SK-N-MC (cell line): ENCODE results near the gene PLXNC1.

Experiments
- DNase-seq: peaks from one replicate; pipeline ENCODE4 v3.0.0-alpha.2; 2011; ENCODE audit warnings: low read depth, low spot score
- H3K27ac ChIP-seq: fragments of 200-600 bp; sonication (generic); 2 replicates; pipeline ENCODE4 v1.5.1; 2016; ENCODE audit warnings: mixed run types
- H3K36me3 ChIP-seq: fragments of 200-600 bp; sonication (generic); 2 replicates; pipeline ENCODE4 v1.6.1; 2017; ENCODE audit warnings: antibody characterized with exemption, low read length, mixed read lengths; ENCODE audit not compliant: insufficient read depth
- H3K4me3 ChIP-seq: fragments of 200-600 bp; sonication (generic); 2 replicates; pipeline ENCODE4 v1.5.1; 2016
- H3K9ac ChIP-seq: fragments of 200-600 bp; sonication (generic); 2 replicates; pipeline ENCODE4 v1.8.0; 2017; ENCODE audit warnings: mixed run types, mixed read lengths; ENCODE audit not compliant: insufficient read length
- H3K9me3 ChIP-seq: fragments of 200-600 bp; sonication (generic); 2 replicates; pipeline ENCODE4 v1.6.1; 2017; ENCODE audit warnings: low read depth, mild to moderate bottlenecking, antibody characterized with exemption, low read length, moderate library complexity, mixed read lengths
- EZH2 ChIP-seq: fragments of 200-600 bp; sonication (generic); IDR thresholded peaks from one replicate; pipeline ENCODE4 v1.6.1; 2017; ENCODE audit warnings: antibody characterized with exemption
- FOXP2 ChIP-seq: optimal IDR thresholded peaks from 2 replicates; pipeline ENCODE3; 2011; ENCODE audit warnings: mild to moderate bottlenecking, moderate library complexity; ENCODE audit not compliant: insufficient read depth; ENCODE audit errors: extremely low read length, control extremely low read depth
- POLR2AphosphoS5 ChIP-seq: IDR thresholded peaks from 2 replicates; pipeline ENCODE4 v1.6.1; 2012; ENCODE audit warnings: mild to moderate bottlenecking, low read depth, low read length, borderline replicate concordance

The PLXNC1 gene

GRCh38 chr12:94225947-94226630 is 77.7 kb downstream of the PLXNC1 start:
- Histone ChIP-seq H3K4me3 (no peak overlapping the region), H3K9me3 (no peaks in the 10 kb centered on the region), H3K9ac (no peak overlapping the region), H3K36me3 (no peaks in the 10 kb centered on the region), H3K27ac (no peak overlapping the region)
- TF ChIP-seq POLR2AphosphoS5 (no peak), EZH2 (no peak), FOXP2 (no peak)
- no peak for DNase-seq

DNA sequence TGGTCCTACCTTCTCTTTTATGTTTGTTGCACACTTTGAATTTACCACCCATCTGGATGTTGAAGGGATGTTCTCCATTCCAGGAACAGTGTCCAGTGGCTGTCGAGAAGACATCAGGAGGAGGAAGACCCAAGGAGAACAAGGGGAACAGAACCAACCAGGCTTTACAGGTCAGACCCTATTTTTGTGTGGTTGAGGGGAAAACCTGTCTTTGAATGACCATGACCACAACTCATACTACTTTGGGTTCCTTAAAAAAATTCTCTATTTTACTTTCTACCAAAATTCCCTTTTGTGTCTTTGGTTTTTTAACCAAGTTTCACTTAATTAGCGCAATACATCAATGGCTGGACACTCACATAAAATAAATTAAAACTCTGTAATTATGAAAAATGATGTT is 78.7 kb downstream of the PLXNC1 start:
- Histone ChIP-seq H3K4me3 (no peak overlapping the region), H3K9me3 (no peaks in the 10 kb centered on the region), H3K27ac (no peak overlapping the region), H3K36me3 (no peaks in the 10 kb centered on the region), H3K9ac (no peak overlapping the region)
- TF ChIP-seq FOXP2 = no peak
- TF ChIP-seq POLR2AphosphoS5 = no peak
- TF ChIP-seq EZH2 = no peak
- DNase-seq = no peak

- Histone ChIP-seq H3K9me3 (no peaks in the 10 kb centered on the region), H3K4me3 (no peak overlapping the region), H3K9ac (no peak overlapping the region), H3K27ac (no peak overlapping the region), H3K36me3 (no peaks in the 10 kb centered on the region)
- no peak for DNase-seq
- TF ChIP-seq FOXP2 (no peak), POLR2AphosphoS5 (no peak), EZH2 (no peak)
Measured at GRCh38 chr12:94228488-94228907, 80.1 kb downstream of the PLXNC1 start.

DNA sequence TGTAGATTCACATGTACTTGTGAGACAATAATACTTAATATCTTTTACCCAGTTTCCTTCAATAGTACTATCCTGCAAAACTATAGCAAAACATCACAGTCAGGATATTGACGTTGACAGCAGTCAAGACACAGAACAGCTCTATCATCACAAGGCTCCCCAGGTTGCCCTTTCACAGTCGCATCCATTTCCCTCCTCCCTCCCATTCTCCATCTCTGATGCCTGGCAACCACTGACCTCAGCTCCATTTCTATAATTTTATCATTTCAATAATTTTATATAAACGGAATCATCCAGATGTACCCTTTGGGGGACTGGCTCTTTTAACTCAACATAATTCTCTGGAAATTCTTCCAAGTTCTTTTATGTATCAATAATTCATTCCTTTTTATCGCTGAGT is 81.5 kb downstream of the PLXNC1 start:
- no peak overlapping the region for H3K27ac ChIP-seq
- TF ChIP-seq POLR2AphosphoS5 = no peak
- TF ChIP-seq EZH2 = no peak
- TF ChIP-seq FOXP2 = no peak

GRCh38 chr12:94230357-94230905 is 82.1 kb downstream of the PLXNC1 start:
- DNase-seq = no peak
- no peaks in the 10 kb centered on the region for H3K9me3 ChIP-seq
- TF ChIP-seq POLR2AphosphoS5 (no peak), FOXP2 (no peak), EZH2 (no peak)
- no peak overlapping the region for H3K9ac ChIP-seq
- no peaks in the 10 kb centered on the region for H3K36me3 ChIP-seq
- H3K27ac ChIP-seq = no peak overlapping the region
- H3K4me3 ChIP-seq = no peak overlapping the region

More for the DNA sequence above, 81.5 kb downstream of the PLXNC1 start:
- DNase-seq = no peak
- no peaks in the 10 kb centered on the region for H3K9me3 ChIP-seq
- H3K36me3 ChIP-seq = no peaks in the 10 kb centered on the region
- no peak overlapping the region for H3K4me3 ChIP-seq
- H3K9ac ChIP-seq = no peak overlapping the region

DNA sequence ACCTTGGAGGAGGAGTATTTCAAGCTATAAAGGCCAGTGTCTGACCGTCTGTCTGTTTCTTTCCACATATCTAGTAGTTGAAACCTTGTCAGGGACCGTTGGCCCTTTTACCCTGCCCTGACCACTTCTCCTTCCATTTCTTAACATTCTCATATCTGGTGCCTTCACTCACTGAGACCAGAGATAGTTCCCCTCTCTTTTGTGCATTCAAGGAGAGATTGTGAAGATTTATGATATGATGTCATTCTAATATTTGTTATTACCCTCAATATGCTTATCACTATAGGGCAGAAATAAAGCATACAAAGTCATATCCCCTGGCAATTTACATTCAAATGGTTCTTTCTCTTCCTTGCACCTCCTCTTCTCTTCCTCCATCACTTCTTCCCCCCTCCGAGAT is 83.3 kb downstream of the PLXNC1 start:
- DNase-seq = no peak
- no peak overlapping the region for H3K4me3 ChIP-seq
- H3K27ac ChIP-seq = no peak overlapping the region
- no peak overlapping the region for H3K9ac ChIP-seq
- H3K36me3 ChIP-seq = no peaks in the 10 kb centered on the region
- TF ChIP-seq EZH2 (no peak), POLR2AphosphoS5 (no peak), FOXP2 (no peak)
- no peaks in the 10 kb centered on the region for H3K9me3 ChIP-seq

DNA sequence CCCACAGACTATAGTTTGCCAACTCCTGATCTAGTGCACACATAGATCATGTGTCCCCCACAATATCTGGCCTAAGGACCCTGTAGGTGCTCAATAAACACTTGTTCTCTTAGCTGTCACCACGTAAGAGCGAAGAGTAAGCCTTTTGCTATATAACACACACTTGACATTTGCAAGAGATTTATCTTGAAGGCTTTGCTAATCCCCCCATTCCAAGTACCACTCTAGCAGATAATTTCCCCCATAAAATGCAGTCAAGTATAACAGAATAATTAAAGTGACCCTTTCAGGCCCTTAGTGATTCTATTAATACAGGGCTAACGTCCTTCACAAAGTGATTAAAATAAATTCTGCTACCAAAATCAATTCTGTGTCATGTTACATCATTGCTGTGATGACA is 87.5 kb downstream of the PLXNC1 start:
- Histone ChIP-seq H3K27ac (no peak overlapping the region), H3K36me3 (no peaks in the 10 kb centered on the region), H3K4me3 (no peak overlapping the region), H3K9me3 (no peaks in the 10 kb centered on the region), H3K9ac (no peak overlapping the region)
- DNase-seq = no peak
- TF ChIP-seq POLR2AphosphoS5 = no peak
- TF ChIP-seq EZH2 = no peak
- no peak for TF ChIP-seq FOXP2

- H3K4me3 ChIP-seq = no peak overlapping the region
- no peak for DNase-seq
- no peak overlapping the region for H3K9ac ChIP-seq
- H3K27ac ChIP-seq = no peak overlapping the region
- TF ChIP-seq FOXP2 (no peak), EZH2 (no peak), POLR2AphosphoS5 (no peak)
- no peaks in the 10 kb centered on the region for H3K9me3 ChIP-seq
- no peaks in the 10 kb centered on the region for H3K36me3 ChIP-seq
Measured at GRCh38 chr12:94239332-94239993, 91.1 kb downstream of the PLXNC1 start.
